ENCODE data around the gene LRRC66.

LRRC66 gene

DNA sequence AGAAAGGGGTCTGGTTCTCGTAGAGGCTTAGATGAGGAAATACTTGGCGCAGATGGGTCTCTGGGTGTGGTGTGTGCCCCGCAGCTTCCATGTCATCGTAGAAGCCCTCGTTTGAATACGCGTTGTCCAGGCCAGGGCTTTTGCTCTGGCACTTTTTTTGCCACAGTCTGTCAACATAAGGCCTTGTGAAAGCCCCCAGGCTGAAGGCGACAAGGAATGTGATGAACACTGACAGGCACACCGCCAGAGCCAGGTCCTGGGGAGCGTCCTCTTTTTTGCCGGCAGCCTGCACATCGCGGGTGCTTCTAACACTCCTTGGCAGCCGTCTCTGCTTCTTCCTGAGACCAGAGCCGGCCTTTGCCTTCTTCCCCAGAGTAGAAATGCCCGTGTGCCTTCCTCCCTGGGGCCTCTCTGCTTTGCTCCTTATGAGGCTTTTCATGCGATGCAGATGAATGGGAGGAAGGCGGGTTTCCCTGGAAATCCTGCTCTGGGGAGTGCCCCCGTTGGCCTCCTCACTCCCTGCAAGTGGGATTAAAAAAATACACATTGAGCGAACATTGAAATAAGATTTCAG is 24.4 kb downstream of the LRRC66 start:
- no peak for DNase-seq
- Mint-ChIP-seq H3K4me1 (ENCODE audit: low read depth) (no peaks in the 10 kb centered on the region), H3K27ac (no peak overlapping the region), H3K9me3 (no peaks in the 10 kb centered on the region), H3K4me3 (no peak overlapping the region), H3K27me3 (peaks cover 9% of the 10 kb centered on the region), H3K36me3 (ENCODE audit: low read depth) (no peaks in the 10 kb centered on the region)

GRCh38 chr4:51965862-51966261 is 54.3 kb downstream of the LRRC66 start:
- H3K4me3 Mint-ChIP-seq = no peak overlapping the region
- no peak for DNase-seq
- no peaks in the 10 kb centered on the region for H3K36me3 Mint-ChIP-seq (ENCODE audit: low read depth)
- no peaks in the 10 kb centered on the region for H3K9me3 Mint-ChIP-seq
- no peak overlapping the region for H3K27ac Mint-ChIP-seq
- peaks cover 3% of the 10 kb centered on the region for H3K27me3 Mint-ChIP-seq
- H3K4me1 Mint-ChIP-seq (ENCODE audit: low read depth) = no peaks in the 10 kb centered on the region

DNA sequence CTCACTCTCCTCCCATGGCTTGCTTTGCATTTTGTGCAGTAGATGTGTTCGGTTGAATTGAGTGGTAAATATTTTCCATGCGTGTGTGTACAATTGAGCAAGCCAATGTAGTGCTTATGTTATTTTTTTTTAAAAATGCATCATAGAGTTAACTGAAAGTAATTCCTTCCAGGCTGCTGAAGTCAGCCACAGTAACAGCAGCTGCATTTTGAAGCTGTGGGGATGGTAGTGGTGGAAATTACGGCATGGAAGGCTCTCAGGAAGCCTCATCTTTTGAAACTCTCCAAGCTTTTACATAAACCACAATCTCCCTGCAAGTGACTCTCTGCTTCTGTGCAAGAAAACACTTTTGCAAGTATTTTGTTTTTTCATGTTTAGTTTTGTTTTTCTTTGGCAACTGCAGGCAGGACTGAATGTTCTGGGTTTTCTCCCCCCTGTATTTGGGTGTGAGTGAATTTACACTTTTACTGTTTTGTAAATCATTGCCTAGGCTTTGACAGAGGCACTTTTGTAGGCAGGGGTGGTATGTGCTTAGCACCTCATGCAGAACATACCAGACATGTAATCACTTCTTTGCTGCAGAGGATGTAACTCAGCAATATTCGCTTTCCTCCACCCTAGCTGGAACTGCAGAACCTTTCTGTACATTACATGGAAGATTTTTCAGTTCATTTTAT is 56.2 kb downstream of the LRRC66 start:
- no peak overlapping the region for H3K4me3 Mint-ChIP-seq
- no peaks in the 10 kb centered on the region for H3K4me1 Mint-ChIP-seq (ENCODE audit: low read depth)
- peaks cover 3% of the 10 kb centered on the region for H3K27me3 Mint-ChIP-seq
- no peaks in the 10 kb centered on the region for H3K36me3 Mint-ChIP-seq (ENCODE audit: low read depth)
- no peak for DNase-seq
- no peaks in the 10 kb centered on the region for H3K9me3 Mint-ChIP-seq
- no peak overlapping the region for H3K27ac Mint-ChIP-seq

DNA sequence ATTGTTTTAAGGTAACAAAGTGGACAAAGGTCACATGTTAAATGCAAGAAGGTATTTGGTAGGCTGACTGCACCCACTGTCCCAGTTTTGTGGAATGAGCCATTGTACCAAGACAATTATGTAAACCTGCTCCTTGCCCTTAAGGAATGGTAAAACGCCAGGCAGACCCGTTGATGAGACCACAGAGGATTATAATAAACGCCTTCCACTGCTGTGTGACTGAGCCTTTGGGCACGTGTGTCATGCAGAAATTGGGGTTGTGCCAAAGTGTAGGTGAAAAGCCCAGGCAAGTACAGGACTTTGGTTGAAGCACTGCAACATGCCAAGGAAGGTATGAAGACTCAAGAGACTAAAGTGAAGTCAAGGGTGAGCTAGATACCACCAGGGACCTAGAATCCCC is 59.7 kb downstream of the LRRC66 start:
- Mint-ChIP-seq H3K9me3 (no peaks in the 10 kb centered on the region), H3K27me3 (no peaks in the 10 kb centered on the region), H3K36me3 (ENCODE audit: low read depth) (no peaks in the 10 kb centered on the region), H3K27ac (no peak overlapping the region), H3K4me3 (no peak overlapping the region), H3K4me1 (ENCODE audit: low read depth) (no peaks in the 10 kb centered on the region)
- DNase-seq = no peak

GRCh38 chr4:51958199-51958968 is 61.8 kb downstream of the LRRC66 start:
- no peaks in the 10 kb centered on the region for H3K9me3 Mint-ChIP-seq
- DNase-seq = no peak

More at GRCh38 chr4:51958199-51958968, 61.8 kb downstream of the LRRC66 start:
- no peaks in the 10 kb centered on the region for H3K36me3 Mint-ChIP-seq (ENCODE audit: low read depth)
- H3K4me3 Mint-ChIP-seq = no peak overlapping the region
- no peaks in the 10 kb centered on the region for H3K27me3 Mint-ChIP-seq
- H3K27ac Mint-ChIP-seq = no peak overlapping the region
- no peaks in the 10 kb centered on the region for H3K4me1 Mint-ChIP-seq (ENCODE audit: low read depth)
